Right atrium auricular region (tissue), 2 donors: Measurements from ENCODE around the gene ADPGK. TPM values are rescaled to one million over a fixed set of nuclear protein-coding genes. Genes with fewer than 3 reads are reported as not detected.

Experiments
- DNase-seq: peaks from one replicate; pipeline ENCODE4 v3.0.0-alpha.2; 2019; ENCODE audit warnings: low spot score
- H3K27ac ChIP-seq, 2 donors: fragments of 200-600 bp; sonication (generic); 1 replicate in 1 of 2; 2 replicates in 1 of 2; pipeline ENCODE4 v1.5.1; 2016 to 2019
- H3K27me3 ChIP-seq, 2 donors: fragments of 200-600 bp; sonication (generic); one replicate each; pipeline versions ENCODE4 v1.5.1 to v1.6.0; 2017 to 2019
- H3K36me3 ChIP-seq: fragments of 200-600 bp; sonication (generic); one replicate; pipeline ENCODE4 v1.5.1; 2016
- H3K4me1 ChIP-seq, 2 donors: fragments of 200-600 bp; sonication (generic); one replicate each; pipeline versions ENCODE4 v1.5.1 to v1.6.0; 2017 to 2019
- H3K4me3 ChIP-seq, 2 donors: fragments of 200-600 bp; sonication (generic); 1 replicate in 1 of 2; 2 replicates in 1 of 2; pipeline ENCODE4 v1.5.1; 2017 to 2019; ENCODE audit warnings: mild to moderate bottlenecking in 1 of 2, moderate library complexity in 1 of 2
- H3K9me3 ChIP-seq, 2 donors: fragments of 200-600 bp; sonication (generic); one replicate each; pipeline ENCODE4 v1.5.1; 2019
- CTCF ChIP-seq, 2 donors: fragments of 200-600 bp; sonication (generic); IDR thresholded peaks; one replicate each; pipeline ENCODE4 v1.5.1; 2019; ENCODE audit warnings: antibody characterized with exemption in 2 of 2
- total RNA-seq, 2 donors: library from RNA; depleted of rRNA; stranded (reverse); fragments of >200 nt; gene quantifications; one replicate each; pipeline ENCODE4 v1.1.0, GENCODE V29; 2016

Gene ADPGK
- total RNA-seq, 2 donors from 2014 or later: 10.4 to 16.3 TPM

- no peaks in the 10 kb centered on the region for H3K27me3 ChIP-seq
- H3K27ac ChIP-seq: no peak overlapping the region
- H3K4me1 ChIP-seq: no peaks in the 10 kb centered on the region
- no peak for TF ChIP-seq CTCF (IDR thresholded peaks at IDR 0.05)
- no peak overlapping the region for H3K4me3 ChIP-seq
- H3K9me3 ChIP-seq: no peaks in the 10 kb centered on the region
- peaks cover 47% of the 10 kb centered on the region for H3K36me3 ChIP-seq
- no peak for DNase-seq
Observed at GRCh38 chr15:72760590-72761260, 22.8 kb downstream of the ADPGK start.

- TF ChIP-seq CTCF (IDR thresholded peaks at IDR 0.05): no peak
- H3K4me3 ChIP-seq: no peak overlapping the region
- H3K27me3 ChIP-seq: no peaks in the 10 kb centered on the region
- H3K27ac ChIP-seq: no peak overlapping the region
- no peaks in the 10 kb centered on the region for H3K9me3 ChIP-seq
- no peaks in the 10 kb centered on the region for H3K4me1 ChIP-seq
- no peak for DNase-seq
- H3K36me3 ChIP-seq: peaks cover 67% of the 10 kb centered on the region
Observed at GRCh38 chr15:72758182-72758581, 25.4 kb downstream of the ADPGK start.

GRCh38 chr15:72754096-72754495 lies 29.5 kb downstream of the ADPGK start:
- no peak for TF ChIP-seq CTCF (IDR thresholded peaks at IDR 0.05)
- DNase-seq: no peak
- Histone ChIP-seq H3K27ac (no peak overlapping the region), H3K4me3 (no peak overlapping the region), H3K4me1 (no peaks in the 10 kb centered on the region), H3K36me3 (peaks cover 81% of the 10 kb centered on the region), H3K27me3 (no peaks in the 10 kb centered on the region), H3K9me3 (no peaks in the 10 kb centered on the region)

GRCh38 chr15:72751751-72752455 lies 31.7 kb downstream of the ADPGK start:
- no peak for DNase-seq

GRCh38 chr15:72749700-72750099 lies 33.9 kb downstream of the ADPGK start:
- H3K9me3 ChIP-seq: no peaks in the 10 kb centered on the region
- peaks cover 43% of the 10 kb centered on the region for H3K36me3 ChIP-seq
- DNase-seq: no peak
- no peak overlapping the region for H3K27ac ChIP-seq
- no peak for TF ChIP-seq CTCF (IDR thresholded peaks at IDR 0.05)
- no peaks in the 10 kb centered on the region for H3K4me1 ChIP-seq
- no peak overlapping the region for H3K4me3 ChIP-seq
- no peaks in the 10 kb centered on the region for H3K27me3 ChIP-seq

More at GRCh38 chr15:72751751-72752455, 31.7 kb downstream of the ADPGK start:
- TF ChIP-seq CTCF (IDR thresholded peaks at IDR 0.05): no peak
- Histone ChIP-seq H3K27ac (no peak overlapping the region), H3K9me3 (no peaks in the 10 kb centered on the region), H3K4me1 (no peaks in the 10 kb centered on the region), H3K4me3 (no peak overlapping the region), H3K27me3 (no peaks in the 10 kb centered on the region), H3K36me3 (peaks cover 62% of the 10 kb centered on the region)
